ENCODE data around the gene BRF1.

DNA sequence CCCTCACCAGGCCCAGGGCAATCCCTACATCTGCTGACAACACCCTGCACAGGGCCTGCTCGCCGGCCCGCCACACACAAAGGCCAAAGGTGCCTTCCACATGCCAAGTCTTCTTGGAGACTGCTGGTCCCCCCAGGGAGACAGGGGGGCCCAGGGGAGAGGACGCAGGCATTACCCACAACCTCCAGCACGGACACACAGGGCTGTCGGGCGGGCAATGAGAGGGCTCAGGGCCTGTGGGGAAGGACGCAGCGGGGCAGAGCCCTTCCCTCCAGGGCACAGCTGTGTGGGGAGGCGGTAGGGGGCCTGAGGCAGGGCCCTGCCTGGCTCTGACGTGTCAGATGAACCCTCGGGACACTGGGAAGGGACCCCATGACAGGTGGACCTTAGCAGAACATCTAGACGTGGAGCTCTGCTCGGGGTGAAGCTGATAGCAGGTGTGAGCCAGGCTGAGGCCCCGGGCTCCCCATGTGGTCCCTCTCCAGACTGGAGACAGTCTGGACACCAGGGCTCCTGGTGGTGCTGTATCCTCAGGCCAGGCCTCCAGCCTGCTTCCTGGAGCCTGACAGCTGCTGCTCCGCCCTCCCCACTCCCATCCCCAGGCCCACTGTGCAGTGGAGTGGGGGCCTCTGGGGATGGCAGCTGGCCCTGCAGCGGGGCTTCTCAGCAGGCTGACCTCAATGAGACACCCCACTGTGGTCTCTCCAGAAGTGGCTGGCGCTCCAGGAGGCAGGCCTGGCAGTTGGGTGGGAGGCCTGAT is 88.1 kb downstream of the BRF1 start:
- TF ChIP-seq, protein P1, sequence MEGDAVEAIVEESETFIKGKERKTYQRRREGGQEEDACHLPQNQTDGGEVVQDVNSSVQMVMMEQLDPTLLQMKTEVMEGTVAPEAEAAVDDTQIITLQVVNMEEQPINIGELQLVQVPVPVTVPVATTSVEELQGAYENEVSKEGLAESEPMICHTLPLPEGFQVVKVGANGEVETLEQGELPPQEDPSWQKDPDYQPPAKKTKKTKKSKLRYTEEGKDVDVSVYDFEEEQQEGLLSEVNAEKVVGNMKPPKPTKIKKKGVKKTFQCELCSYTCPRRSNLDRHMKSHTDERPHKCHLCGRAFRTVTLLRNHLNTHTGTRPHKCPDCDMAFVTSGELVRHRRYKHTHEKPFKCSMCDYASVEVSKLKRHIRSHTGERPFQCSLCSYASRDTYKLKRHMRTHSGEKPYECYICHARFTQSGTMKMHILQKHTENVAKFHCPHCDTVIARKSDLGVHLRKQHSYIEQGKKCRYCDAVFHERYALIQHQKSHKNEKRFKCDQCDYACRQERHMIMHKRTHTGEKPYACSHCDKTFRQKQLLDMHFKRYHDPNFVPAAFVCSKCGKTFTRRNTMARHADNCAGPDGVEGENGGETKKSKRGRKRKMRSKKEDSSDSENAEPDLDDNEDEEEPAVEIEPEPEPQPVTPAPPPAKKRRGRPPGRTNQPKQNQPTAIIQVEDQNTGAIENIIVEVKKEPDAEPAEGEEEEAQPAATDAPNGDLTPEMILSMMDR (IDR thresholded peaks at IDR 0.05), result no peak
- no peak for TF ChIP-seq POLR2AphosphoS5 (IDR thresholded peaks at IDR 0.05)
